GM12875 (cell line): ENCODE data around the gene FBN2.
"Not testable (repeated sequence)": the region's sequence is repeated elsewhere in the genome, so short reads cannot be mapped to it uniquely, and the experiment has no call there.

Source experiments
- H3K4me3 ChIP-seq: one replicate; pipeline ENCODE4 v1.5.1; 2011; ENCODE audit warnings: low read depth, low read length, control low read depth
- CTCF ChIP-seq: IDR thresholded peaks from 2 replicates; pipeline ENCODE4 v1.5.1; 2011; ENCODE audit warnings: low read depth, mild to moderate bottlenecking, control low read depth, inconsistent platforms, low read length, moderate library complexity, borderline replicate concordance; ENCODE audit not compliant: insufficient read depth

FBN2 gene

GRCh38 chr5:128328446-128328845 lies 209.6 kb downstream of the FBN2 start:
- H3K4me3 ChIP-seq = no peak overlapping the region
- TF ChIP-seq CTCF = no peak

- TF ChIP-seq CTCF = no peak
- H3K4me3 ChIP-seq = no peak overlapping the region
Observed at GRCh38 chr5:128328007-128328406, 210.0 kb downstream of the FBN2 start.

- H3K4me3 ChIP-seq = not testable (repeated sequence)
Observed at GRCh38 chr5:128321418-128321817, 216.6 kb downstream of the FBN2 start.

GRCh38 chr5:128318691-128319090 lies 219.4 kb downstream of the FBN2 start:
- no peak overlapping the region for H3K4me3 ChIP-seq
- TF ChIP-seq CTCF = no peak

GRCh38 chr5:128317481-128317880 lies 220.6 kb downstream of the FBN2 start:
- no peak overlapping the region for H3K4me3 ChIP-seq
- TF ChIP-seq CTCF = no peak

- no peak overlapping the region for H3K4me3 ChIP-seq
- no peak for TF ChIP-seq CTCF
Observed at GRCh38 chr5:128315671-128316070, 222.4 kb downstream of the FBN2 start.

GRCh38 chr5:128305341-128305740 lies 232.7 kb downstream of the FBN2 start:
- TF ChIP-seq CTCF = no peak
- H3K4me3 ChIP-seq = no peak overlapping the region

GRCh38 chr5:128304791-128305190 lies 233.3 kb downstream of the FBN2 start:
- no peak overlapping the region for H3K4me3 ChIP-seq
- TF ChIP-seq CTCF = no peak
